Neural crest cell (in vitro differentiated cells): ENCODE measurements around the gene UBE2Q2. TPM values are rescaled to one million over a fixed set of nuclear protein-coding genes. Genes with fewer than 3 reads are reported as not detected.
"Not testable (repeated sequence)": the region's sequence is repeated elsewhere in the genome, so short reads cannot be mapped to it uniquely, and the experiment has no call there.

ENCODE experiments used
- DNase-seq: peaks from one replicate; pipeline ENCODE4 v3.0.0; 2021; ENCODE audit warnings: low read depth, mixed read lengths, low spot score
- H3K27ac Mint-ChIP-seq: one replicate; pipeline ENCODE4 v1.8.0; 2021; ENCODE audit warnings: mild to moderate bottlenecking, mixed read lengths; ENCODE audit not compliant: unreplicated experiment
- H3K27me3 Mint-ChIP-seq: 2 replicates; pipeline ENCODE4 v1.8.0; 2021; ENCODE audit warnings: low read depth, mild to moderate bottlenecking, mixed read lengths
- H3K36me3 Mint-ChIP-seq: 2 replicates; pipeline ENCODE4 v1.8.0; 2021; ENCODE audit warnings: low read depth, mild to moderate bottlenecking, mixed read lengths
- H3K4me1 Mint-ChIP-seq: 2 replicates; pipeline ENCODE4 v1.8.0; 2021; ENCODE audit warnings: mixed read lengths
- H3K4me3 Mint-ChIP-seq: one replicate; pipeline ENCODE4 v1.8.0; 2021; ENCODE audit warnings: mild to moderate bottlenecking, mixed read lengths
- H3K9me3 Mint-ChIP-seq: 2 replicates; pipeline ENCODE4 v1.8.0; 2021; ENCODE audit warnings: mixed read lengths
- CTCF ChIP-seq: fragments of 200-600 bp; sonication (generic); conservative IDR thresholded peaks from 2 replicates; pipeline ENCODE4 v1.5.0; 2021; ENCODE audit warnings: antibody characterized with exemption, mild to moderate bottlenecking
- long read RNA-seq: library from polyadenylated mRNA; unstranded; transcript quantifications from one replicate; pipeline ENCODE4 v2.0.0, GENCODE V29; 2020
- total RNA-seq: library from RNA; stranded (reverse); gene quantifications from 2 replicates; pipeline ENCODE4 v1.2.1, GENCODE V29; 2021

The UBE2Q2 gene
- 28.7 and 30.0 TPM in 2 replicates for total RNA-seq
- long read RNA-seq, partial matches to known transcripts = 4 of 6 reads
- long read RNA-seq, other reads (novel, unspliced or antisense) = 1 of 6 reads

- peak within 1 kb of the TSS; percentile 94 for H3K4me3 Mint-ChIP-seq
- no peaks in the 10 kb centered on the region for H3K9me3 Mint-ChIP-seq
- DNase-seq = peak; percentile 66
- no peaks in the 10 kb centered on the region for H3K36me3 Mint-ChIP-seq
- peak within 1 kb of the TSS; percentile 76 for H3K27ac Mint-ChIP-seq
- peaks cover 39% of the 10 kb centered on the region for H3K4me1 Mint-ChIP-seq
- TF ChIP-seq CTCF = peak; percentile 22
- H3K27me3 Mint-ChIP-seq = peaks cover 17% of the 10 kb centered on the region
These were observed at the start of gene UBE2Q2 for GRCh38 chr15:75842722-75843677. TSS of gene UBE2Q2 (plus strand) at chr15:75843447. CDS start at chr15:75843667, 220 bp downstream.

GRCh38 chr15:75796321-75796720, 46.9 kb upstream of the UBE2Q2 start:
- Mint-ChIP-seq H3K27ac (no peak overlapping the region), H3K36me3 (no peaks in the 10 kb centered on the region), H3K27me3 (peaks cover 29% of the 10 kb centered on the region), H3K4me1 (peaks cover 13% of the 10 kb centered on the region), H3K4me3 (no peak overlapping the region), H3K9me3 (no peaks in the 10 kb centered on the region)
- no peak for TF ChIP-seq CTCF
- DNase-seq = no peak

GRCh38 chr15:75797146-75797545, 46.1 kb upstream of the UBE2Q2 start:
- not testable (repeated sequence) for H3K36me3 Mint-ChIP-seq, H3K9me3 Mint-ChIP-seq, DNase-seq, H3K27ac Mint-ChIP-seq, H3K4me3 Mint-ChIP-seq
- Mint-ChIP-seq H3K27me3 (peaks cover 38% of the 10 kb centered on the region), H3K4me1 (peaks cover 21% of the 10 kb centered on the region)

- no peaks in the 10 kb centered on the region for H3K9me3 Mint-ChIP-seq
- no peak overlapping the region for H3K4me3 Mint-ChIP-seq
- no peak overlapping the region for H3K27ac Mint-ChIP-seq
- H3K4me1 Mint-ChIP-seq = peaks cover 21% of the 10 kb centered on the region
- no peak for TF ChIP-seq CTCF
- no peak for DNase-seq
- H3K36me3 Mint-ChIP-seq = no peaks in the 10 kb centered on the region
- peaks cover 49% of the 10 kb centered on the region for H3K27me3 Mint-ChIP-seq
These were observed 44.1 kb upstream of the UBE2Q2 start for GRCh38 chr15:75799190-75799589.

GRCh38 chr15:75800409-75800808, 42.8 kb upstream of the UBE2Q2 start:
- H3K27me3 Mint-ChIP-seq = peaks cover 52% of the 10 kb centered on the region
- not testable (repeated sequence) for H3K27ac Mint-ChIP-seq, H3K4me3 Mint-ChIP-seq, H3K9me3 Mint-ChIP-seq, H3K36me3 Mint-ChIP-seq, DNase-seq
- peaks cover 16% of the 10 kb centered on the region for H3K4me1 Mint-ChIP-seq

GRCh38 chr15:75801859-75802593, 41.2 kb upstream of the UBE2Q2 start:
- H3K4me1 Mint-ChIP-seq = peaks cover 16% of the 10 kb centered on the region
- TF ChIP-seq CTCF = peak; percentile 91
- peak overlapping the region; percentile 83 for H3K4me3 Mint-ChIP-seq
- no peak overlapping the region for H3K27ac Mint-ChIP-seq
- peaks cover 59% of the 10 kb centered on the region for H3K27me3 Mint-ChIP-seq
- H3K9me3 Mint-ChIP-seq = no peaks in the 10 kb centered on the region
- H3K36me3 Mint-ChIP-seq = no peaks in the 10 kb centered on the region
- peak; percentile 87 for DNase-seq

GRCh38 chr15:75807486-75807885, 35.8 kb upstream of the UBE2Q2 start:
- peak overlapping the region; percentile 6 for H3K27ac Mint-ChIP-seq
- not testable (repeated sequence) for H3K9me3 Mint-ChIP-seq, H3K4me3 Mint-ChIP-seq, H3K36me3 Mint-ChIP-seq, DNase-seq, H3K4me1 Mint-ChIP-seq
- peaks cover 20% of the 10 kb centered on the region for H3K27me3 Mint-ChIP-seq

GRCh38 chr15:75808009-75808408, 35.2 kb upstream of the UBE2Q2 start:
- not testable (repeated sequence) for H3K4me1 Mint-ChIP-seq, H3K27ac Mint-ChIP-seq, H3K36me3 Mint-ChIP-seq, H3K4me3 Mint-ChIP-seq, H3K9me3 Mint-ChIP-seq, DNase-seq
- peaks cover 15% of the 10 kb centered on the region for H3K27me3 Mint-ChIP-seq
